Stimulated activated naive CD4-positive, alpha-beta T cell (primary cell): ENCODE measurements around the gene WDFY2.
"Not testable (repeated sequence)": the region's sequence is repeated elsewhere in the genome, so short reads cannot be mapped to it uniquely, and the experiment has no call there.

ENCODE experiments used
- DNase-seq, 6 experiments: peaks; one replicate each; lab custom pipeline; 2025; lab: John Stamatoyannopoulos, UW

WDFY2 gene

DNA sequence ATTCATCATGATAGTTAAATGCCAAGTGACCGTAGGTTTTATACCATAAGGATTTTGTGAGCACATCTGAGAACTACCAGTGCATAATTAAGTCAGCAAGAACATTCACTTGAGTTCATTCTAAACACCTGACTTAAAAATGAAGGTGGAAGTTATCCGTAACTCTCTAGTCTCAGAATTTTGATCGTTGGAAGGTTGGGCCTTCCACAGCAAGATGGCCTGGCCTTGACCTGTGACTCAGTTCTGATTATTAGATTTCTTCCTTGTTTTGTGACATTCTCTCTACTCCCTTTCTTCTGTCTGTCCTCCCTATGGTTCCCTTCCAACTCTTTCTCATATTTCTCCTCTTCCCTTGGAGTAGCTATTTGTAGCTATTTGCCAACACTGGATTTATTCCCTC lies 20.0 kb upstream of the WDFY2 start:
- no peak for DNase-seq

- no peak for DNase-seq
Observed at GRCh38 chr13:51564671-51565070, 19.6 kb upstream of the WDFY2 start.

DNA sequence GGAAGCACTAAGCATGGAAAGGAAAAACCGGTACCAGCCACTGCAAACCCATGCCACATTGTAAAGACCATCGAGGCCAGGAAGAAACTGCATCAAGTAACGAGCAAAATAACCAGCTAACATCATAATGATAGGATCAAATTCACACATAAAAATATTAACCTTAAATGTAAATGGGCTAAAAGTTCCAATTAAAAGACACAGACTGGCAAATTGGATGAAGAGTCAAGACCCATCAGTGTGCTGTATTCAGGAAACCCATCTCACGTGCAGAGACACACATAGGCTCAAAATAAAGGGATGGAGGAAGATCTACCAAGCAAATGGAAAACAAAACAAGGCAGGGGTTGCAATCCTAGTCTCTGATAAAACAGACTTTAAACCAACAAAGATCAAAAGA lies 15.3 kb upstream of the WDFY2 start:
- not testable (repeated sequence) for DNase-seq

DNA sequence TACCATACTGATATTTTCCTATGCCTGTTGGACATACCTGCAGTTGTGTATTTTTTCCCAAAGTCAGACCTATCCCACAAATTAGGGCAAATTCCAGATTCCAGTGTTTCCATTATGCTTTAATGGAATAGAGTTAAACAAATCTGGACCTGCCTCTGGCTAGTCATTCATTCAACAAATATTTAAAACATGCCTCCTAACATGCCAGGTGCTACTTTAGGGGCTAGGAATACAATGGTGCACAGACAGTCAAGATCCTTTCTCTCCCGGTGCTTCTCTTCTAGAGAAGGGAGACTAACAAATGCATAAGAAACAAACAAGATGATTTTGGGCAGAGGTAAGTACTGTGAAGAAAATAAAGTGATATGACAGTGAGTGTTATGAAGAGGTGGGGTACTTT lies 7.5 kb upstream of the WDFY2 start:
- DNase-seq, result no peak

- DNase-seq, result no peak
Observed at GRCh38 chr13:51577690-51578089, 6.6 kb upstream of the WDFY2 start.

DNA sequence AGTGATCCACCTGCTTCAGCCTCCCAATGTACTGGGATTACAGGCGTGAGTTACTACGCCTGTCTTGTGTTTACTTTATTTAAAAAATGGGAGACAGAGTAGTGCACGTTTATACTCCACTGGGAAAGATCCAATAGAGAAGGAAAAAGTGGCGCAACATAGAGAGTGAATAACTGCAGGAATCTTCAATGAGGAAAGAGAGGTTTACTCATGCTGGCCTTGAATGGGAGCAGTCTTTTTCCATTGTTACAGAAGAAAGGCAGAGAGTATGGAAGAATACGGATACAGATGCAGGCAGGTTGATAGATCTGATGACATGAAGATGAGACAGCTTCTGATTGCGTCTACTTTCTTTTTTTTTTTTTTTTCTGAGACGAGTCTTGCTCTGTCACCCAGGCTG lies 4.6 kb upstream of the WDFY2 start:
- no peak for DNase-seq

DNA sequence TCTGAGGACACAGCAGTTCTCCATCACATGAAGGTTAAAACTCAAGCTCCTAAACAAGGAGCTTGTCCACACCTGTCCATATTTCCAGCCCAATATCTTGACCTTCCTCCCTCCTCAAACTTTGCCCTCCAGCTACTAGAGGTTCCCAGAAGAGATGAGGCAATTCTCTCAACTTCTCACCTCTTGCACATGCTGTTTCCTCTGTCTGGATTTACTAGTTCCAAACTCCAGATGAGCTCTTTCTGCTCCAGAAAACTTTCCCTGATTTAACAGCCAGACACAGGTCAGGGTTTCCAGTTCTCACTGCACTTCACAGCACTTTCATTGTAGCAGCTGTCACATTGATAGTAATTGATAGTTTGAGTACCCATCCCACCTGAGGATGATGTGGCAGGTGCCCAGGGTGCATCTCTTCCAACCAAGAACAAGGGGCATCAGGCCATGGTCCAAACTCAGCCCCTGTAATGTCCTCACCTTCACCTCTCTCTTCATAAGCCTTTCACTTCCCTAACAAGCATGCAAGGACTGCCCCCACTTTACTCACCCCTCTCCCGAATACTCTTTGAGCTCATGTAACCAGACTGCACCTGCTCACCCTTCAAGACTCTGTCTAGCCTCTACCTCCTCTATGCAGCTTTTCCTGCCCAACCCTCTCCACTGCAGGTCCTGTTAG lies 3.0 kb upstream of the WDFY2 start:
- DNase-seq, result no peak

GRCh38 chr13:51583469-51583874 lies 790 bp upstream of the WDFY2 start:
- DNase-seq, result no peak

DNA sequence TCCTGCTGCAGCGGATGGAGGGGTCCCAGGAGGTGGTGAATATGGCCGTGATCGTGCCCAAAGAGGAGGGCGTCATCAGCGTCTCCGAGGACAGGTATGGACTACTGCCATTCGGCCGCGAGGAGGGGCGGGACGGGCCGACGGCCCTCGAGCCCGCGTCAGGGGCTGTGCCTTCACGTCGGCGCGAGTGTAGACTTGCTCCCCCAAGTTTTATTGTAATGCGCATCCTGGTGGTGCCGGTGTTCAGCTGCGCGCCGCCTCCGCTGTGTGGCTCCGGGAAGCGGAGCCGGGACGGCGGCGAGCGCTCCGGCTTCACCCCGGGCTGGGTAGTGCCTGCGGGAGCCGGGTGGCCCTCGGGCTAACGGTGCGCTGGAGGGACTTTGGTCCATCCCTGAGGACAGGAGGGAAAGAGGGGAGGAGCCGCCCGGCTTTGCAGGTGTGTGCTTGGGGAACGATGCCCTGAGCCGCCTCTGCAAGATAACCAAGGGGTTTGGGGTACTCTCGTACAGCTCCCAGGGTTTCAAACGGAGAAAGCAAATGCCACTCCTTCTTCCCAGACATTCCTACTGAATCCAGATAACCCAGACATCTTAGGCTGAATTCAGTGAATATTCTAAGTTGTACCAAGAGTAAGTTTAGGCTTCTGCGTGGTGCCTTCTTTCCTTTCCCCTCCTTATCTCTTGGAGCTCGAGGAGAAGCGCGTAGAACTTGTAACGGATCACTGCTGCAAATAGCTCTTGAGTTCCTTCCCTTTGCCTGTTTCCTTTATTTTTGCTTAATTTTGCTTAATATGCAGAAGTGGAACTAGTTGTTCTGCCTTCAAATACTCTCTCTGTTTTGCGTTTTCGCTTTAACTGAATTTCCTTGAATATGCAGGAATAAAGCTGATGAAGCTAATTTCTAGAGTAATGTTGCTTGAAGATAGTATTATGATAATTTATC lies 740 bp downstream of the WDFY2 start:
- DNase-seq, result peak in 5 of 6 experiments; percentile 63 to 89 (median 75)

- DNase-seq, result no peak
Observed at GRCh38 chr13:51585696-51586095, 1.4 kb downstream of the WDFY2 start.

- no peak for DNase-seq
Observed at GRCh38 chr13:51587372-51587771, 3.1 kb downstream of the WDFY2 start.

DNA sequence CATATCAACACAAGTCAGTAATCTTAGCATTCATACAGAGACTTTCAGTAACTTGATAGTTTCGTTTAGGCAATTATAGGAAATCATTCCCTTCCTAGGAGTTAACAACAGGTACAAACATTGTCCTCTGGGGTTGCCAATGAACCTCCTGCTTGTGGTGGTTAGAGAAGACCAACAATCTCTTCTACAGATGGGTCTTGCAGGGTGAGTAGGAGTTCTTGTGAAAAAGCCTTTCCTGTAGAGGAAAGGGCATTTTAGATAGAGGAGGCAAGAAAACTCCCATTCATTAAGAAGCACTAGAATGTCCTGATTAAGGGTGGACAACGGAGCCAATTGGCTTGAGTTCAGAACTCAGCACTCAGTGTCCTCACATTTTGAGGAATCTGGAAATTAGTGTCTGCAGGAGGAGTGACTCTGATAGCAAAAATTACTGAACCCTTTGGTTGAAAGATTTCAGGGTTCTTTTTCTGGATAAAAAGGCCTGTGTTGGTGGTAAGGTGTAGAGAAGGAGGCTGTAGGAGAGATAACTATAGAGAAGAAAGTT lies 4.2 kb downstream of the WDFY2 start:
- no peak for DNase-seq

DNA sequence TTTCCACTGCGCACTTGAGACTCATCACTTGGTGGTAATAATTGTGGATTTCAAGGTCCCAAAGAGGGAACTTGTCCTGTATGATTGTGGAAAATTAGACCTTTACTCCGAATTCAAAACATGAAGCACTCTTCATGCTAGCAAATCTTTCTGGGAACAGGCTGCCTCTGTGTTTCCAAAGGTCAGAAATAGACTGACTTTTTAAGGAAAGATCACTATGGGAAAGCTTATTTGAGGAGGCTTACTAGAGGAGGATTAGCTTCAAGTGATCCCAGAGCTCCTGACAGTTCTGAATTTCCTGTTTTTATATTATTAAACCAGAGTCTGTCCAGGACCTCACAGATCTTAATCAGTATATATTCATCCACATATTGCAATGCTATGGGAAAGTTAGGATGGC lies 5.5 kb downstream of the WDFY2 start:
- DNase-seq, result no peak

GRCh38 chr13:51590231-51590970 lies 6.1 kb downstream of the WDFY2 start:
- no peak for DNase-seq

DNA sequence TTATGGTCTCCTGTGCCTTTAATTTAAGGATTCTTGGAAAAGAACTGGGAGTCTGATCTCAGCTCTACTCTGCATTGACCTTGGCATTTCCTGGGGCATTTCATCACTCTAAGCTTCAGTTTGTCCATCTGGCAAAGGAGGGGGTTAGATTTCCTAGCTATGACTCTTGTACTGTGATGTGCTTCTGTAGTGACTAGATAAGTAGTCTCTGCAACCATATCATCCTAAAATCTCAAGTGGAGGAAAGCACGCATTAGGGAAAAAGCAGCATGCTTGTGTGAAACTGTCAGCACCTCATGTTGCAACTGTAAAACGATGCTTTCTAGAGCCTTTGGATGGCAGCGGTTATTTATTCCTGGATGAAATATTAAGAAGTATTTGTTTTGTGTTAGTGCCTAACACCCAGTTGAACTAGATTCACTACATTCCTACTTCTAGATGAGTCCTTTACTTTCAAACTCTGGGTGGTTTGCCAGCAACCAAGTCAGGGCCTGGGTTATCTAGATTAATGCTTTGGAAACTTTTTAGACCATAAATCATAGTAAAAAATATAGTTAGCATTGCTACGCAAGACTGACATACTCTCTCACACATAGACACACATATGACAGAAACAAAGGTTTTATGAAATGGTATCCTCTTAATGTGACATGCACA lies 6.8 kb downstream of the WDFY2 start:
- no peak for DNase-seq

DNA sequence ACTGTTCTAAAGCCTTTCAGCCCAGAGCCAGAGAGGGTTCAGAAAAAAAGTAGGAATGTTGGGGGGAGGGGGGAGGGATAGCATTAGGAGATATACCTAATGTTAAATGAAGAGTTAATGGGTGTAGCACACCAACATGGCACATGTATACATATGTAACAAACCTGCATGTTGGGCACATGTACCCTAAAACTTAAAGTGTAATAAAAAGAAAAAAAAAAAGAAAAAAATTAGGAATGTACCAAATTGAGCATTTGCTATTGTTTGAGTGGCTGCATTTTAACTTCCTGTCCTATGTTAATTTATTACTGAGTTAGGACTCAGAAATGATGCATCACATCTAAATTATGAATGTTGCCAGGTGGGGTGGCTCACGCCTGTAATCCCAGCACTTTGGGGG lies 7.7 kb downstream of the WDFY2 start:
- not testable (repeated sequence) for DNase-seq

- no peak for DNase-seq
Observed at GRCh38 chr13:51594432-51594831, 10.2 kb downstream of the WDFY2 start.

GRCh38 chr13:51595416-51595815 lies 11.2 kb downstream of the WDFY2 start:
- DNase-seq, result no peak

- DNase-seq, result no peak
Observed at GRCh38 chr13:51596541-51596940, 12.3 kb downstream of the WDFY2 start.

- DNase-seq, result no peak
Observed at GRCh38 chr13:51599444-51600176, 15.3 kb downstream of the WDFY2 start.

DNA sequence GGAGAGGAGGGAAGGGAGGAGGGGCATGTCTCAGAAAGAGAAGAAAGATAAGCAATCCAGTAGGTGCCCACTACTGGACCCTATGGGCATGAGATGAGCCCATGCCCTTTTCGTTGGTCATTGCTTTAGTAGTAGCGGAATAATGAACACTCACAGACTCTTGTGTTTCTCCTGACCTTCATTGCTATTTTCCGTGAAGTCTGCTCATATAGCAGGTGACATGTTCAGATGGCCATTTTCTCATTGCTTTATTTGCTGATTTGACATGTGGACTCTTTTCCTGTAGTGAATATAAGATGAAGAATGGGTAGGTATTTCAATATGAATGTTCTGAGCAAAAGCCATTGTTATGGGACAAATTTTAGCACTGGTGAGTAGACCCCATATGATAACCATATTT lies 16.4 kb downstream of the WDFY2 start:
- DNase-seq, result no peak
